GM23248 (cell line): ENCODE results near the gene ZNF148.

Experiments used
- EZH2 ChIP-seq: fragments of 200-600 bp; sonication (generic); IDR thresholded peaks from 2 replicates; pipeline ENCODE4 v1.6.1; 2018; ENCODE audit warnings: antibody characterized with exemption, mild to moderate bottlenecking; ENCODE audit not compliant: insufficient read depth, poor library complexity, severe bottlenecking
- EZH2phosphoT487 ChIP-seq: fragments of 200-600 bp; sonication (generic); IDR thresholded peaks from 2 replicates; pipeline ENCODE4 v1.6.1; 2018; ENCODE audit warnings: antibody characterized with exemption, moderate library complexity, mild to moderate bottlenecking, low read depth; ENCODE audit not compliant: insufficient read depth

- TF ChIP-seq EZH2 = no peak
- TF ChIP-seq EZH2phosphoT487 = no peak
Measured at GRCh38 chr3:125325746-125326145, 49.4 kb downstream of the ZNF148 start.
